Esophagus squamous epithelium (tissue), 5 donors: ENCODE measurements around the gene WDR75. TPM values are rescaled to one million over a fixed set of nuclear protein-coding genes. Genes with fewer than 3 reads are reported as not detected.

Experiments used
- DNase-seq: peaks from one replicate; lab custom pipeline; 2025; lab: John Stamatoyannopoulos, UW
- H3K27ac ChIP-seq, 4 donors: fragments of 200-600 bp; sonication (generic); one replicate each; pipeline ENCODE4 v1.5.1; 2016 to 2019; ENCODE audit warnings: mild to moderate bottlenecking in 1 of 4
- H3K27me3 ChIP-seq, 4 donors: fragments of 200-600 bp; sonication (generic); 1 replicate in 3 of 4; 2 replicates in 1 of 4; pipeline versions ENCODE4 v1.5.1 to v1.6.0; 2017 to 2021; ENCODE audit warnings: antibody characterized with exemption in 1 of 4
- H3K36me3 ChIP-seq, 3 donors: fragments of 200-600 bp; sonication (generic); one replicate each; pipeline ENCODE4 v1.5.1; 2016 to 2019
- H3K4me1 ChIP-seq, 3 donors: fragments of 200-600 bp; sonication (generic); one replicate each; pipeline ENCODE4 v1.5.1; 2017 to 2019
- H3K4me3 ChIP-seq, 4 donors: fragments of 200-600 bp; sonication (generic); 1 replicate in 3 of 4; 2 replicates in 1 of 4; pipeline ENCODE4 v1.5.1; 2016 to 2019; ENCODE audit warnings: mild to moderate bottlenecking in 2 of 4, moderate library complexity in 1 of 4
- H3K9me3 ChIP-seq, 3 donors: fragments of 200-600 bp; sonication (generic); one replicate each; pipeline ENCODE4 v1.5.1; 2016 to 2019
- POLR2A ChIP-seq, 4 donors: fragments of 450-650 bp; IDR thresholded peaks; one replicate each; pipeline ENCODE4 v1.6.1; 2017; ENCODE audit warnings: antibody characterized with exemption in 4 of 4, mild to moderate bottlenecking in 4 of 4, moderate library complexity in 3 of 4
- WGBS, 2 donors: methylation state at CpG; one replicate each; pipeline ENCODE4 v1.1.5; 2018; 5-methylcytosine and 5-hydroxymethylcytosine counted together
- intact Hi-C: fragments of 100-400 bp; cut with DNase I; formaldehyde crosslinking; loops from one replicate; pipeline ENCODE4 v1.15.0; 2022
- total RNA-seq, 4 donors: library from RNA; depleted of rRNA; stranded (reverse); fragments of >200 nt; gene quantifications; one replicate each; pipeline ENCODE4 v1.1.0, GENCODE V29; 2016
- TF ChIP-seq, protein P1 (sequence below), 6 experiments: fragments of 450-650 bp in 4 of 6; fragments of 200-600 bp in 2 of 6; sonication (generic) in 2 of 6; IDR thresholded peaks; one replicate each; pipeline ENCODE4 v1.5.1; 2016 to 2019; ENCODE audit warnings: antibody characterized with exemption in 6 of 6, mild to moderate bottlenecking in 4 of 6, moderate library complexity in 4 of 6
- donor health status: DM: yes; HTN: yes; CAD: no.

The WDR75 gene
- total RNA-seq, 4 donors from 2014 or later = 15.8 to 44.4 (median 30.6) TPM

- TF ChIP-seq POLR2A (IDR thresholded peaks at IDR 0.05) = no peak
- TF ChIP-seq, protein P1, sequence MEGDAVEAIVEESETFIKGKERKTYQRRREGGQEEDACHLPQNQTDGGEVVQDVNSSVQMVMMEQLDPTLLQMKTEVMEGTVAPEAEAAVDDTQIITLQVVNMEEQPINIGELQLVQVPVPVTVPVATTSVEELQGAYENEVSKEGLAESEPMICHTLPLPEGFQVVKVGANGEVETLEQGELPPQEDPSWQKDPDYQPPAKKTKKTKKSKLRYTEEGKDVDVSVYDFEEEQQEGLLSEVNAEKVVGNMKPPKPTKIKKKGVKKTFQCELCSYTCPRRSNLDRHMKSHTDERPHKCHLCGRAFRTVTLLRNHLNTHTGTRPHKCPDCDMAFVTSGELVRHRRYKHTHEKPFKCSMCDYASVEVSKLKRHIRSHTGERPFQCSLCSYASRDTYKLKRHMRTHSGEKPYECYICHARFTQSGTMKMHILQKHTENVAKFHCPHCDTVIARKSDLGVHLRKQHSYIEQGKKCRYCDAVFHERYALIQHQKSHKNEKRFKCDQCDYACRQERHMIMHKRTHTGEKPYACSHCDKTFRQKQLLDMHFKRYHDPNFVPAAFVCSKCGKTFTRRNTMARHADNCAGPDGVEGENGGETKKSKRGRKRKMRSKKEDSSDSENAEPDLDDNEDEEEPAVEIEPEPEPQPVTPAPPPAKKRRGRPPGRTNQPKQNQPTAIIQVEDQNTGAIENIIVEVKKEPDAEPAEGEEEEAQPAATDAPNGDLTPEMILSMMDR (IDR thresholded peaks at IDR 0.05) = no peak
- H3K36me3 ChIP-seq = no peaks in the 10 kb centered on the region
- H3K27me3 ChIP-seq = peaks cover 0 to 4% (median 0%) of the 10 kb centered on the region in 4 donors
- DNase-seq = no peak
- 73 to 85% methylated on average over 2 of the region's 2 CpGs for WGBS, 2 donors
- H3K4me1 ChIP-seq = peaks cover 0 to 14% (median 0%) of the 10 kb centered on the region in 3 donors
- intact Hi-C loops = no loop called here
- H3K4me3 ChIP-seq = no peak overlapping the region
- no peak overlapping the region for H3K27ac ChIP-seq
- no peaks in the 10 kb centered on the region for H3K9me3 ChIP-seq
Measured at GRCh38 chr2:189505492-189505891, 64.2 kb downstream of the WDR75 start.

GRCh38 chr2:189506514-189506976 lies 65.3 kb downstream of the WDR75 start:
- Histone ChIP-seq H3K9me3 (no peaks in the 10 kb centered on the region), H3K27me3 (peaks cover 0 to 4% (median 0%) of the 10 kb centered on the region in 4 donors), H3K27ac (no peak overlapping the region), H3K4me3 (no peak overlapping the region), H3K4me1 (peaks cover 0 to 14% (median 0%) of the 10 kb centered on the region in 3 donors), H3K36me3 (no peaks in the 10 kb centered on the region)
- TF ChIP-seq POLR2A (IDR thresholded peaks at IDR 0.05) = no peak
- TF ChIP-seq, protein P1 (IDR thresholded peaks at IDR 0.05) = no peak
- WGBS, 2 donors = 62 to 78% methylated on average over 3 of the region's 3 CpGs
- no peak for DNase-seq
- intact Hi-C loops = no loop called here

DNA sequence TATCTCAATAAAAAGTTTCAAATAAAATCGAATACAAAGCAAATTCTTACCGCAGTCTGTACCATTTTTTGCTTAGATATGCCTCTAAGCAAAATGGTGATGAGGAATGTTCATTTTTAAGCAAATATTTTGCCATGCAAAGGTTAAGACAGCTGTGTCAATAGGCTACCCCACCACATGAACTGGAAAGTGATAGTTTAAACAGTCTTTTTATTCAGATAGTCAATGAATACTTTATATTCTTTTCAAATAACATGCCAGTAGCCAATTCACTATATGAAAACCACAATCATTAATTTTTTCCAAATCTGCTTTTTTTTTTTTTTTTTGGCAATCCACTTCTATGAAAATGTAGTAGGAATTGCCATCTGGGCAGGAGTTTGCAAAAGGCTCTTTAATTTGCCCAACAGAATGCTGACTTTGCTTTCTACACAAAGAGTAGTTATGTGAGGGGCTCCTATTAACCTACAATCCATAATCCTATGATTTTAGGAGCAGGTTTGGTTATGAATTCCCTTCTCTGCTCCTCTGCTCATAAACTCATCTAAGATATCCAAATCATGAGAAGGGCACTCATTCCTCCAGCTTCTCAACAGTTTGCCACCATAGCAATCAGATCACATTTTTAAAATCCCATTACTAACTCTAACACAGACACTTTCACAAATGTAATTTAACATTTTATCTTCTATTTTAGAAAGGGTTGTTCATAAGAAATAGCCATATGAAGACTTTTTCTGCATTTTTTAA lies 70.1 kb downstream of the WDR75 start:
- H3K4me3 ChIP-seq = no peak overlapping the region
- H3K27me3 ChIP-seq = no peaks in the 10 kb centered on the region
- DNase-seq = no peak
- H3K27ac ChIP-seq = no peak overlapping the region
- TF ChIP-seq, protein P1 (IDR thresholded peaks at IDR 0.05) = no peak
- no peak for TF ChIP-seq POLR2A (IDR thresholded peaks at IDR 0.05)
- H3K4me1 ChIP-seq = peaks cover 0 to 5% (median 0%) of the 10 kb centered on the region in 3 donors
- H3K36me3 ChIP-seq = no peaks in the 10 kb centered on the region
- 67 to 72% methylated on average over 2 of the region's 2 CpGs for WGBS, 2 donors
- intact Hi-C loops = no loop called here
- H3K9me3 ChIP-seq = no peaks in the 10 kb centered on the region

- Histone ChIP-seq H3K36me3 (no peaks in the 10 kb centered on the region), H3K4me3 (no peak overlapping the region), H3K27ac (no peak overlapping the region), H3K4me1 (no peaks in the 10 kb centered on the region), H3K27me3 (no peaks in the 10 kb centered on the region), H3K9me3 (no peaks in the 10 kb centered on the region)
- no peak for TF ChIP-seq POLR2A (IDR thresholded peaks at IDR 0.05)
- TF ChIP-seq, protein P1 (IDR thresholded peaks at IDR 0.05) = no peak
- DNase-seq = no peak
- intact Hi-C loops = no loop called here
Measured at GRCh38 chr2:189511960-189512319, 70.7 kb downstream of the WDR75 start.

DNA sequence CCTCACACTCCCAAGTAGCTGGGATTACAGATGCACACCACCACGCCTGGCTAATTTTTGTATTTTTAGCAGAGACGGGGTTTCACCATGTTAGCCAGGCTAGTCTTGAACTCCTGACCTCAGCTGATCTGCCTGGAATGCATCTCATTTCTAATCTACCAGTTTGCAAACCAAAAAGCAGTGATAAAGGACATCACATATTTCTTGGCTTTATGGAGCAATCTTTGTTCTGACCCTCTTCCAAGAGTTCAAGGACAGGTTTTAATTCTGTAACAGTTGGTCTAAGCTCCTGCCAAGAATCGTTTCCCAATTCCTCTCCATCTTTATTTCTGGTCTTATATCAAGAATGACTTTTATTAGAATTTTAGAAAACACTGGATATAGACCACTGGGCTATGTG lies 71.6 kb downstream of the WDR75 start:
- Histone ChIP-seq H3K9me3 (no peaks in the 10 kb centered on the region), H3K4me1 (no peaks in the 10 kb centered on the region), H3K4me3 (no peak overlapping the region), H3K27ac (no peak overlapping the region), H3K36me3 (no peaks in the 10 kb centered on the region), H3K27me3 (no peaks in the 10 kb centered on the region)
- WGBS, 2 donors = 69 to 84% methylated on average over 3 of the region's 3 CpGs
- DNase-seq = no peak
- TF ChIP-seq POLR2A (IDR thresholded peaks at IDR 0.05) = no peak
- TF ChIP-seq, protein P1 (IDR thresholded peaks at IDR 0.05) = no peak
- intact Hi-C loops = no loop called here
